HuH-7 (cell line): ENCODE data around the gene TMEM255A.
A peak's percentile ranks its signal among the peaks of the same experiment; 100 is the strongest.

Experiments used
- DNase-seq: peaks from one replicate; pipeline ENCODE4 v3.0.0; 2011; ENCODE audit warnings: low spot score

TMEM255A gene

DNA sequence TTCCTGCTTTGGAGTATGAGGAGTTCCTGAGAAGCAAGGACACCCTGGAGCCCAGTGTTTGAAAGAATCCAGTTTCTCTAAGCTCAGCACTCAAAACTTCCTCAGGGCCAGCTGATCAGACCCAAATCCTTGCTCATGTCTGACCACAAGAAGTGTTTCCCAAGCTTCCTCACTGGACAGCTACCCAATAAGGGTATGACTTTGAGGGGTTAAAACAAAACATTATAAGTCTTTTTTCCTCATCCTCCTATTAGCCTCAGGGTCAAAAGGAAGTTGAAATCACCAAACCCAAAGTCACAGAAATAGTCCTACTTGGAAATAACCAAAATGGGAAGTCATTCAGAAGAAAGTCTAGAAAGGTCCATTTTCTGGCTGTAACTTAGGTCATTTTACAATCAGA, 46.9 kb downstream of the TMEM255A start:
- no peak for DNase-seq

DNA sequence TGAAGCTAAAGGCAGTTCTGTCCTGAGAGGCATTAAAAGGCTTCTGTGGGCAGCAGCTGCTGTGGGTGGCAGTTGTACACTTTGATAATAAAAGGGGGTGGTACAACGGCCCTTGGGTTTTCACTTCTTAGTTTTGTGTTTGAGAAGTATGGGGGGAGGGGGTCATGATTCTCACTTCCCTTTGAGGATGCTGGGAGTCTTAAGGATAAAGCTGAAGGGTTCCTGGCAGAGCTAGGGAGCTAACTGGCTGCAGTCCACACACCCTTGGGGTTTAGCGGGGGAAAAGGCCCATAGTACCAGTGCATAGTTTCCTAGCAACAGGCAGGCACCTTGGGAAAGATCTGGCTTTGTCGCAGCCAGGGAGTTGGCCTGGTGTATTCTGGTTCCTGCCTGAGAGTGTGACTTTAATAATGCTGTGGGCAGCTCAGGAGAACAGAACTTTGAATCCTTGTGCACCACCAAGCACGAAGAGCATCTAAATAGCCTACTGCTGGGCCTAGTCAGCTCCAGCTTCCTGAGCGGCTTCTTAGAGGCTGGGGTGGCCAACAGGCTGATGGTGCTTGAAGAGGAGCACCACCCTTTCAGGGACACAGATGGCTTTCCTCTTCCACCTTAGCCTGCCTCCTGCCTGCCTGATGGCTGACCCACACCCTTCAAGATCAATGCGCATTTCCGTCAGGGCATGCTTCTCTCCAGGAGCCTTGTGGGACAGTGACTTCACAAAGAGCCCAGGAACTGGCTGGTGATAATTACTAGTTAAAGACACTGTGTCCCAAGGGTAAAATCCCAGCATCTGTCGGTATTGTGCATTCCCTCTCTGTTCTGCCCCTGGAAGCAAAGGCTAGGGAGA, 48.2 kb downstream of the TMEM255A start:
- DNase-seq: no peak

DNA sequence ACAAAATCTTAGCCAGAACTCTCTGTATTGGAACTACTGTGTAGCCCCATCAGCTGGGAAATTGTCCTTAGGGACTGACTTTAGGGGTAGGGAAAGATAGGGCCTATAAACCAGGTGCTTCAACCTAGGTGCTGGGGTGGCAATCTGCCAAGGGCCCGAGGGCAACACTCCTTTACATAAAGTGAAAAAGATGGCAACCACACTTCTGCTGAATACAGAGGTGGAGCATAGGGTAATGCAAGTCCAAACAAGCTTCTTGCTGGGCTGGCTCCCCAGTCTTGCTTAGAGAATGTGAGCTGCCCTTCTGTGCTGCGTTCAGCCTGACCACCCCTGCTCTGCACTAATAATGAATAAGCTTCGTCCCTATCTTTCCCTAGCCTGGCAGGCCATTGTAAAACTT, 50.9 kb downstream of the TMEM255A start:
- no peak for DNase-seq

- DNase-seq: no peak
Measured at GRCh38 chrX:120253784-120254183, 57.5 kb downstream of the TMEM255A start.

DNA sequence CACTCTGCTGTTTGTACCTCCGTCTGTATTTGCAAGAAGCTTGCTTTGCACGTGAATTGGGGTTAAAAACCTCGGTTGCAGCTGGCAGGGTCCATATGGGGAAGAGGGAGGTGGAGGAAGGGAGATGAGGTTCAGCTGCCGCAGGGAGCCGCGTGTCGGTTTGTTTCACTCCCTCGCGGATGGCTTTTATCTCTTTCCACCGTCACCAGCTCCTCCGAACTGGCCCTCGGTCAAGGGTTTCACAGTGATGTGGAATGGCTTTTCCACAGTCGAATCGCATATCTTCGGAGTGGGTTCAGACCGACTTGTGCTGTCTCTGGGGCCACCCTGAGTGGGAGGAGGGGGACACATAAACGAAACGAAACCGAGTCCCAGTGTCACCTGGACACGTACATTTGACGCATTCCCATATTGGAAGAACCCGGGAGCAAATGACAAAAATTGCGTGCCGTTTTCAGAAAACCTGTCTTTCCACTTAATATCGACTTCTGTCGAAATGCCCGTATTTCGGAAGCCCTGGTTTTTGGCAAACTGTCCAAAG, 59.7 kb downstream of the TMEM255A start:
- peak; percentile 38 for DNase-seq

GRCh38 chrX:120250522-120251271, 60.6 kb downstream of the TMEM255A start, which contains the start of gene ZBTB33:
ZBTB33 (plus strand) TSS chrX:120250812; CDS start chrX:120253416, 2,604 bp downstream.
- peak; percentile 65 for DNase-seq

DNA sequence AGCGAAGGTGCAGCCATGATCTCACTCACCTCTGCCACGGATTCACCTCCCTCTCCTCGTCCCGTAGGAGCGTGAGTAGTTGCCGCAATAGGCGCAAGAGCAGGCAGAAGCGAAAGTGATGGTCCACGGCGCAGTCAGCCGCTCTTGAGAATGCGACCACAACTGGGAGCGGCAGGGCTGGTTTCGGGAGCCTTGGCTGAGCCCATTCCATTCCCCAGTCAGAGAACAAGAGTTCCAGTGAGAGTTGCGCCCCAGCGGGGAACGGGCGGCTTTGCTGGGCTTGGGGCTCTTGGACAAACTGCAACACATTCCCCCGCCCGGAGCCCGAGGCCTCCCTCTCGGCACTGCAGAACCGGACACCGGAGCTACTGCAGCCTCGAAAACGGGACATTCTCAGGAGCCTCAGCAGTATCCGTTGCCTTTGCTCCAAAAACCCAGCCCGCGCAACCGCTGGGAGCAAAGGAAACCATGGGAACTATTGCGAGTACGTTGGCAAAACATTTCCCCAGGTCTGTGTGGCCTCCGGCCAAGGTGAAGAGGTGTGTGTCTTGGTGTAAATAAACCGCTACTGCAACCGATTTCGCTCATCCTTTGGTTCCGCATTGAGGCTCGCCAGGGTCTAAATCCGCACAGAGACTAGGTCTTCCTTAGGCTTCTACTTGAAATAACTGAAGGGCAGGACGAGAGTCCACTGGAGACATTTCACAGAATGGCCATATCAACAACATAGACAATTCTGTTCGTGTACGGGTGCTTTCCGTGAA, 66.3 kb downstream of the TMEM255A start:
- DNase-seq: peak; percentile 53

GRCh38 chrX:120244395-120244734, 66.9 kb downstream of the TMEM255A start:
- DNase-seq: no peak

DNA sequence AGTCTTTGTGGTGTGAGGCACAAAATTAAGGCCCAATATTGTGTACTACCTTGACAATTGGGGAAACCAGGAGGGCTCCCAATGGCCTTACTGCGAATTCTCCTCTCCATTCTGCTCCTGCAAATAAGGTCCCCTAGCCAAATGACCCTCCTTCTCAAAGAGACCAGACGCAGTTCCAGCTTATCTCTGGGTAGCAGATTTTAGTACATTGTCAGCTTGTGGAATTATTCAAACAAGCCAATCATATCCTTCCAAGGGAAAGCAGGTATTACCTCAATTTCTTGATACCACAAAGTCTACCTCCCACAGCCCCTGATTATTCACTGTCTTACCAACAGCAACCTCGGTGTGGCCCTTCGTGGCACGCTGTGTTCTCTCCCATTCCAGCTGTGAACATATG, 68.4 kb downstream of the TMEM255A start:
- no peak for DNase-seq

DNA sequence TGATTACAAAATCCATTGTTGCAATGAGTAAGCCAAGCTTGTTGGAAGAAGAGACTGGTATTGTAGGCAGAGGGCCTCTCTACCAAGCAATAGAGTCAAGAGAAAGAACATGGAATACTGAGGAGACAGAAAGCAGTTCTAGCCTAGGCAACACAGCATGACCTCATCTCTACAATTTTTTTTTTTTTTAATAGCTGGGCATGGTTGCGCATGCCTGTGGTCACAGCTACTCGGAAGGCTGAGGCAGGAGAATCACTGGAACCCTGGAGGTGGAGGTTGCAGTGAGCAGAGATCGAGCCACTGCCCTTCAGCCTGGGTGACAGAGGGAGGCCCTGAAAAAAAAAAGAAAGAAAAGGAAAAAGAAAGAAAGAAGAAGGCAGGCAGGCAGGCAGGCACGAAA, 72.3 kb downstream of the TMEM255A start:
- no peak for DNase-seq

DNA sequence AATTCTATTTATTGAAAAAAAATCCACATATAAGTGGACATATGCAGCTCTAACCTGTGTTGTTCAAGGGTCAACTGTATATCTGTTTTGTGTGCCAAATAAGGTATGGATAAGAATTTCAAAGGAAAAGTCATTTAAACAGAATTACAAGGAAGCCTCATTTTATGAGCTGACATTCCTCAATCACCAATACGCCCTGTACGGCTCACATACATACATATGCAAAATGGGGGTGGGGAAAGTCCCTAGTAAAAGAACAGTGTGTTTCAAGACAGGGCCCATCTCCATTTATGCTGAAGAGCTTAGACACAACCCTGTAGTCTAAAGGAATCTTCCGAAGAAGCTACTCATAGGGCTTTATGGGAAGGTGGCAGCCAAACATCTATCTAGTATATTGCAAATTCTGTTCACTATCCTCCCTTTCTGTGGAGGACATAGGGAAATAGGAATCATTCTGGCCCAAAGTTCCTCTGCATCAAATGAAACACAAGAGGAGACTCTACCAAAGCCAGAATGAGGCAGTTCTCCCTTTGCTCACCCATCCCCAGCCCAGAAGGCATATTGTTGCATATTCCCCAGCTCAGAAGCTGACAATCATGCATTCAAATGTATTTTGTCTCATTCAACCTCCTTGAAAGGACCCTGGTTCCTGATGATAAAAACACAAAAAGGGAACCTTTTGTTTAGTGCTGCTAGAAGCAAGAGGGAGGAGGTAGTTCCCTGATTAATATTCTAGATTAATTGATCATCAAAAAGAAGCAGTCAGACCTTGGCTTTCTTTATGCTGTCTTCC, 74.4 kb downstream of the TMEM255A start:
- DNase-seq: no peak

DNA sequence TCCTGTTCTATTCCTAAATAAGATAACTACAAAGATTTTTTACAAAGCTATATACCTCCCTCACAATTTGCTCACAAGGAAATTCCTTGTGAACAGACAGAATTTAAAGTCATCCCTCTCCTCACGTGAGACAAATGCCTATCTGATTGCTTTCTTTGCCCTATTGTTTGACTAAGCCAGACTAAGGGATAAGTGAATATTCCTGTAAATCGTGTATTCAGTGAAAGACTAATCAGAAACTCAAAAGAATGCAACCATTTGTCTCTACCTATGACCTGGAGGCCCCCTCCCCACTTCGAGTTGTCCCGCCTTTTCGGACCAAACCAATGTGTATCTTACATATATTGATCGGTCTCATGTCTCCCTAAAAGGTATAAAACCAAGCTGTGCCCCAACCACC, 76.0 kb downstream of the TMEM255A start:
- no peak for DNase-seq

DNA sequence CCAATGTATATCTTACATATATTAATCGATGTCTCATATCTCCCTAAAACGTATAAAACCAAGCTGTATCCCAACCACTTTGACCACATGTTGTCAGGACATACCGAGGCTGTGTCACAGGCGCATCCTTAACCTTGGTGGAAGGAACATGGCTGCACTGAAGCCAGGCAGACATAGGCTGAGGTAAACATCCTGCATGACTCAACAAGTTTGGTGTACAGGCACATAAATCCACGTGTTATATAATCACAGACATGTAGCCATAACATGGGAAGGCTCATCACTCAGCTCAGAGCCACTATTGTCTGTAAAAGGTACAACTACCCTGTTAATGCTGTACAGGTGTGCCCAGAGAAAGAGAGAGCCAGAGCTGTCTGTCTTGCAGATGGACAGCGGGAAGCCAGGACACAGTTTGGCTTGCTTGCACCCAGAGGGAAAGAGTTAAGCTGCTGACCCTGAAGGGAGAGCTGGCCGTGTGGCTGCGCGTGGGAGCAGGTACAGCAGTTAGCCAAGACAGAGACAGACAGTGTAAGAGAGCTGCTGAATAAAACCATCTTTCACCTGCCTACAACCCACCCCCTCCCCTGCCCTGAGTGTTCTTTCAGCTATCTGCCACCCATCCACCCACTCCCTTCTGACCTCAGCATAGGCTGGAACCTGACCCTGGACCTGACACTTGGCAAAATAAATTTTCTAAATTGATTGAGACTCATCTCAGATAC, 82.9 kb downstream of the TMEM255A start:
- no peak for DNase-seq

GRCh38 chrX:120224388-120224787, 86.9 kb downstream of the TMEM255A start:
- DNase-seq: no peak

GRCh38 chrX:120223374-120223773, 87.9 kb downstream of the TMEM255A start:
- DNase-seq: no peak

DNA sequence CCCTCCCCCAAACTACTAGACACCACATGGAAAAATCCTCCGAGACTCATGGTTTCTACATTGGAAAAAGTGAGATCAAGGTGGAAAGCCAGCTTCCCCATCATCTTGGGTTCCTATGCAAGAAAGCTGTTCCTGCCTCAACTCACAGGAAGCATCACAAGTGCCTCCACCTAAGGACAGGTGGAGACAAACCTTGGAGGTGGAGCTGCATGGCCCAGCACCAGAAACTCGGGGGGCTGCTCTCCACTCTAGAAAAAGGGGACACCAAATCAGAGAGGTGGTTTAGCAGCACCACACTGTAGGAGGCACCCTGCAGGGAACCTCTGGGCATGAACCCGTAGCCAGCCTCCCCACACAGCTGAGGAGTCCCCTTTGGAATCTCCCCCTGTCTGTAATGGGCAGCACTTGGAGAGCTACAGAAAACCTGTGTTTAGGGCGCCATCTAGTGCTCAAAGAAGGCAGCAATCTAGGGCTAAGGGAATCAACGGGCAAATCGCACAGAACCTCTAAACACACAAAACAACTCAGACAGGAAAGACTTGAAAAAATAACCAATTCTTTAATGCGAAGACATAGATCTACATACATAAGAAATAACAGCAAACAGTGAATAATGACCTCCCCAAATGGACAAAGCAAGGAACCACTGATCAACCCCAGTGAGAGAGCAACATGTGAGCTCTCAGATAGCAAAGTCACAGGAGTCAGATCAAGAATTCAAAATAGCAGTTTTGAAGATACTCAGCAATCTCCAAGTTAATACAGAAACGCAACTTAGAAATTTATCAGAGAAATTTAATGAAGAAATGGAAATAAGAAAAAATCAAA, 97.6 kb downstream of the TMEM255A start:
- peak; percentile 60 for DNase-seq
